IMR-90 (cell line): ENCODE data around the gene PDC. TPM values are rescaled to one million over a fixed set of nuclear protein-coding genes. Genes with fewer than 3 reads are reported as not detected.

Source experiments
- ATAC-seq: fragments of 200-7000 bp; cut with Tn5 transposase; 2 replicates; pipeline ENCODE4 v1.9.1; 2020; ENCODE audit warnings: low read depth, mild to moderate bottlenecking, moderate library complexity
- BruUV-seq: library from RNA; stranded (reverse); fragments of 400-500 nt; replicated peaks from 2 replicates; lab custom pipeline; 2021; lab: Mats Ljungman, UMichigan
- CTCF ChIA-PET: fragments of 300-600 bp; formaldehyde crosslinking; extraction: SDS; loops from one replicate; lab custom pipeline; 2021; ENCODE audit warnings: antibody characterized with exemption; lab: Yijun Ruan, JAX
- POLR2A ChIA-PET: fragments of 300-600 bp; sonication (Branson Sonifier 250); formaldehyde crosslinking; loops from one replicate; lab custom pipeline; 2022; ENCODE audit warnings: antibody characterized with exemption; ENCODE audit not compliant: unreplicated experiment; lab: Charles Lee
- DNase-seq: peaks from one replicate; pipeline ENCODE4 v3.0.0; 2013
- H2AFZ ChIP-seq: replicated peaks from 2 replicates; pipeline ENCODE3; 2013; ENCODE audit warnings: low read length, mild to moderate bottlenecking; ENCODE audit not compliant: poor library complexity
- H2AK5ac ChIP-seq: 2 replicates; pipeline ENCODE4 v1.6.1; 2013; ENCODE audit warnings: low read depth, low read length, inconsistent platforms
- H2AK9ac ChIP-seq: replicated peaks from 2 replicates; pipeline ENCODE3; 2013; ENCODE audit warnings: mild to moderate bottlenecking, low read depth, low read length, moderate library complexity; ENCODE audit not compliant: poor library complexity
- H2BK120ac ChIP-seq: 2 replicates; pipeline ENCODE4 v1.6.1; 2013; ENCODE audit warnings: low read depth, low read length, inconsistent platforms
- H2BK15ac ChIP-seq: 3 replicates; pipeline ENCODE4 v1.6.1; 2013; ENCODE audit warnings: low read depth, low read length, inconsistent platforms
- H2BK20ac ChIP-seq: 2 replicates; pipeline ENCODE4 v1.6.1; 2013; ENCODE audit warnings: low read depth, mild to moderate bottlenecking, inconsistent platforms, low read length, moderate library complexity
- H2BK5ac ChIP-seq: 2 replicates; pipeline ENCODE4 v1.6.1; 2013; ENCODE audit warnings: mild to moderate bottlenecking, low read depth, low read length, inconsistent platforms; ENCODE audit not compliant: poor library complexity, severe bottlenecking
- H3K14ac ChIP-seq: replicated peaks from 2 replicates; pipeline ENCODE4 v1.6.1; 2013; ENCODE audit warnings: low read depth, low read length, inconsistent platforms
- H3K18ac ChIP-seq: 2 replicates; pipeline ENCODE4 v1.6.1; 2013; ENCODE audit warnings: low read depth, low read length, control low read depth
- H3K23ac ChIP-seq: 2 replicates; pipeline ENCODE4 v1.6.1; 2013; ENCODE audit warnings: low read depth, low read length, inconsistent platforms
- H3K27ac ChIP-seq: 2 replicates; pipeline ENCODE4 v1.5.1; 2013; ENCODE audit warnings: mild to moderate bottlenecking, control low read depth, low read length; ENCODE audit not compliant: insufficient read depth
- H3K27me3 ChIP-seq: 2 replicates; pipeline ENCODE4 v1.6.1; 2013; ENCODE audit warnings: low read length; ENCODE audit not compliant: control insufficient read depth, insufficient read depth
- H3K36me3 ChIP-seq: 2 replicates; pipeline ENCODE4 v1.6.1; 2013; ENCODE audit warnings: low read length, mixed read lengths; ENCODE audit not compliant: control insufficient read depth, insufficient read depth
- H3K4ac ChIP-seq: 2 replicates; pipeline ENCODE4 v1.6.1; 2013; ENCODE audit warnings: low read depth, low read length, inconsistent platforms
- H3K4me1 ChIP-seq: 2 replicates; pipeline ENCODE4 v1.6.1; 2013; ENCODE audit warnings: low read length, mixed read lengths; ENCODE audit not compliant: control insufficient read depth, insufficient read depth
- H3K4me2 ChIP-seq: 2 replicates; pipeline ENCODE4 v1.6.1; 2013; ENCODE audit warnings: low read depth, mild to moderate bottlenecking, control low read depth, low read length, moderate library complexity
- H3K4me3 ChIP-seq: 2 replicates; pipeline ENCODE4 v1.5.1; 2013; ENCODE audit warnings: low read depth, mild to moderate bottlenecking, control low read depth, low read length, moderate library complexity; ENCODE audit not compliant: insufficient read depth
- H3K56ac ChIP-seq: 2 replicates; pipeline ENCODE4 v1.6.1; 2013; ENCODE audit warnings: low read length, inconsistent platforms; ENCODE audit not compliant: insufficient read depth; ENCODE audit errors: extremely low read depth
- H3K79me1 ChIP-seq, 2 experiments: 2 replicates each; pipeline ENCODE4 v1.6.1; 2013; ENCODE audit warnings: low read length in 2 of 2, inconsistent platforms in 1 of 2, low read depth in 1 of 2
- H3K9ac ChIP-seq: 2 replicates; pipeline ENCODE4 v1.6.1; 2013; ENCODE audit warnings: low read depth, low read length, control low read depth
- H3K9me1 ChIP-seq: 2 replicates; pipeline ENCODE4 v1.6.1; 2013; ENCODE audit warnings: low read length, inconsistent platforms; ENCODE audit not compliant: insufficient read depth
- H3K9me3 ChIP-seq: 2 replicates; pipeline ENCODE4 v1.6.1; 2013; ENCODE audit warnings: low read length; ENCODE audit not compliant: control insufficient read depth, insufficient read depth
- H4K20me1 ChIP-seq: 2 replicates; pipeline ENCODE4 v1.6.1; 2013; ENCODE audit warnings: low read length, inconsistent platforms; ENCODE audit not compliant: insufficient read depth
- H4K5ac ChIP-seq: 2 replicates; pipeline ENCODE4 v1.6.1; 2013; ENCODE audit warnings: mild to moderate bottlenecking, low read depth, low read length, control low read depth
- H4K8ac ChIP-seq, 2 experiments: 2 replicates each; pipeline ENCODE4 v1.6.1; 2013; ENCODE audit warnings: low read depth in 2 of 2, low read length in 2 of 2, control low read depth in 1 of 2, inconsistent platforms in 1 of 2
- H4K91ac ChIP-seq: 2 replicates; pipeline ENCODE4 v1.6.1; 2013; ENCODE audit warnings: low read depth, low read length, inconsistent platforms; ENCODE audit not compliant: insufficient read depth
- CEBPB ChIP-seq: IDR thresholded peaks from 2 replicates; pipeline ENCODE4 v1.6.1; 2012; ENCODE audit warnings: low read depth, low read length, improper control_type of control experiment
- FOS ChIP-seq: fragments of 150-350 bp; IDR thresholded peaks from 2 replicates; pipeline ENCODE4 v1.6.1; 2016; ENCODE audit warnings: low read depth, low read length
- MXI1 ChIP-seq: IDR thresholded peaks from 2 replicates; pipeline ENCODE4 v1.6.1; 2012; ENCODE audit warnings: low read depth, mild to moderate bottlenecking, low read length, moderate library complexity, borderline replicate concordance
- NFE2L2 ChIP-seq: fragments of 150-350 bp; IDR thresholded peaks from 2 replicates; pipeline ENCODE4 v1.6.1; 2016; ENCODE audit warnings: low read depth, mild to moderate bottlenecking, low read length
- POLR2A ChIP-seq: IDR thresholded peaks from 2 replicates; pipeline ENCODE4 v1.6.1; 2012; ENCODE audit warnings: mild to moderate bottlenecking, low read depth, low read length
- RAD21 ChIP-seq: IDR thresholded peaks from 2 replicates; pipeline ENCODE4 v1.6.1; 2012; ENCODE audit warnings: low read length, improper control_type of control experiment
- RCOR1 ChIP-seq: IDR thresholded peaks from 2 replicates; pipeline ENCODE4 v1.6.1; 2012; ENCODE audit warnings: mild to moderate bottlenecking, low read length, improper control_type of control experiment; ENCODE audit not compliant: insufficient replicate concordance
- RFX5 ChIP-seq: IDR thresholded peaks from 2 replicates; pipeline ENCODE4 v1.8.0; 2012; ENCODE audit warnings: low read depth, mild to moderate bottlenecking, low read length, moderate library complexity
- WGBS, 2 experiments: methylation state at CpG; one replicate each; pipeline versions ENCODE4 v1.1.5 to v1.1.7; 2013; ENCODE audit warnings: missing lambda C conversion rate in 2 of 2; ENCODE audit not compliant: insufficient read length in 1 of 2; ENCODE audit errors: extremely low coverage in 2 of 2; 5-methylcytosine and 5-hydroxymethylcytosine counted together
- dilution Hi-C: fragments of 300-500 bp; cut with HindIII; formaldehyde crosslinking; loops from one replicate; pipeline ENCODE4 v1.14.3; 2018; ENCODE audit warnings: low sequenced_read_pairs; ENCODE audit not compliant: unreplicated experiment
- in situ Hi-C: fragments of 300-500 bp; cut with MboI; formaldehyde crosslinking; loops from 3 replicates; pipeline ENCODE4 v1.14.3; 2019; ENCODE audit warnings: low sequenced_read_pairs, inconsistent platforms, mixed read lengths
- intact Hi-C: fragments of 100-400 bp; cut with micrococcal nuclease; formaldehyde crosslinking; loops from 2 replicates; pipeline ENCODE4 v1.10.0; 2022
- polyA plus RNA-seq, 3 experiments: library from polyadenylated mRNA; depleted of rRNA; stranded (reverse); fragments of >200 nt; gene quantifications; 2 replicates each; pipeline ENCODE4 v1.2.3, GENCODE V29; 2012; ENCODE audit warnings: low replicate concordance in 1 of 3
- total RNA-seq: library from RNA; depleted of rRNA; stranded (reverse); fragments of >200 nt; gene quantifications from 2 replicates; pipeline ENCODE4 v1.2.3, GENCODE V29; 2012

Gene PDC
- total and polyA plus RNA-seq, 2 of the 4 experiments (the other 2 are of a cell fraction) = not detected

GRCh38 chr1:186438567-186438966 is 22.3 kb downstream of the PDC start:
- Histone ChIP-seq H3K36me3 (no peaks in the 10 kb centered on the region), H2BK5ac (no peak overlapping the region), H2AK5ac (no peak overlapping the region), H2BK15ac (no peak overlapping the region), H4K8ac (no peak overlapping the region), H3K23ac (no peak overlapping the region), H3K4me3 (no peak overlapping the region), H4K91ac (no peak overlapping the region), H3K27ac (no peak overlapping the region), H3K27me3 (no peaks in the 10 kb centered on the region), H2AFZ (no peak overlapping the region), H3K9me1 (no peaks in the 10 kb centered on the region), H2BK20ac (no peak overlapping the region), H3K9ac (no peak overlapping the region), H3K4me1 (no peaks in the 10 kb centered on the region), H4K20me1 (no peaks in the 10 kb centered on the region), H3K14ac (no peak overlapping the region), H3K4ac (no peak overlapping the region), H3K18ac (no peak overlapping the region), H2AK9ac (no peak overlapping the region), H3K79me1 (no peaks in the 10 kb centered on the region), H3K56ac (no peak overlapping the region), H4K5ac (no peak overlapping the region), H3K4me2 (no peak overlapping the region), H2BK120ac (no peak overlapping the region), H3K9me3 (no peaks in the 10 kb centered on the region)
- no peak for DNase-seq
- no peak for ATAC-seq
- POLR2A ChIA-PET = no interaction called here
- CTCF ChIA-PET = no interaction called here
- BruUV-seq = no TSS peak
- in situ Hi-C loops = no loop called here
- 100% methylated on average over 1 of the region's 5 CpGs for whole genome bisulfite sequencing, 2 experiments
- intact Hi-C loops = no loop called here
- dilution Hi-C loops = no loop called here
- TF ChIP-seq NFE2L2 = no peak
- TF ChIP-seq RCOR1 = no peak
- TF ChIP-seq RFX5 = no peak
- TF ChIP-seq CEBPB = no peak
- TF ChIP-seq RAD21 = no peak
- TF ChIP-seq FOS = no peak
- no peak for TF ChIP-seq POLR2A
- no peak for TF ChIP-seq MXI1
